B cell (primary cell): ENCODE measurements around the gene XYLT1. TPM values are rescaled to one million over a fixed set of nuclear protein-coding genes. Genes with fewer than 3 reads are reported as not detected.

ENCODE experiments used
- ATAC-seq: fragments of 200-7000 bp; cut with Tn5 transposase; one replicate; pipeline ENCODE4 v1.10.0; 2021; ENCODE audit warnings: low read depth, mild to moderate bottlenecking, moderate number of reproducible peaks, moderate library complexity
- CTCF ChIA-PET: fragments of 350-600 bp; sonication (Branson Sonifier 250); formaldehyde crosslinking; loops from one replicate; lab custom pipeline; 2021; ENCODE audit warnings: antibody characterized with exemption, inconsistent platforms; lab: Charles Lee
- POLR2A ChIA-PET: fragments of 350-600 bp; sonication (Branson Sonifier 250); formaldehyde crosslinking; loops from one replicate; lab custom pipeline; 2021; ENCODE audit warnings: antibody characterized with exemption; lab: Charles Lee
- DNase-seq: peaks from one replicate; pipeline ENCODE4 v3.0.0; 2013
- H2AFZ ChIP-seq: 2 replicates; pipeline ENCODE4 v1.6.1; 2012; ENCODE audit warnings: mild to moderate bottlenecking, low read depth, low read length; ENCODE audit not compliant: insufficient read depth, poor library complexity, severe bottlenecking
- H3K27ac ChIP-seq, 2 donors: 1 replicate in 1 of 2; 2 replicates in 1 of 2; pipeline ENCODE4 v1.5.1; 2012 to 2013; ENCODE audit warnings: low read length in 2 of 2, mild to moderate bottlenecking in 2 of 2, moderate library complexity in 1 of 2
- H3K27me3 ChIP-seq, 4 experiments: fragments of 200-600 bp in 1 of 4; sonication (generic) in 1 of 4; replicated peaks in 1 of 4; 1 replicate in 2 of 4; 2 replicates in 2 of 4; pipeline versions ENCODE4 v1.6.1 to v1.7.0; 2013 to 2016; ENCODE audit warnings: low read length in 3 of 4, mild to moderate bottlenecking in 2 of 4, mixed read lengths in 1 of 4, moderate library complexity in 1 of 4; ENCODE audit not compliant: insufficient read depth in 4 of 4, control insufficient read depth in 3 of 4; ENCODE audit errors: control extremely low read depth in 1 of 4
- H3K36me3 ChIP-seq, 2 experiments: replicated peaks in 1 of 2; 1 replicate in 1 of 2; 2 replicates in 1 of 2; pipeline versions ENCODE4 v1.6.1 to v1.7.1; 2013; ENCODE audit warnings: low read length in 1 of 2; ENCODE audit not compliant: insufficient read depth in 2 of 2, control insufficient read depth in 1 of 2; ENCODE audit errors: control extremely low read depth in 1 of 2, extremely low read depth in 1 of 2
- H3K4me1 ChIP-seq, 2 donors: fragments of 200-600 bp in 1 of 2; sonication (generic) in 1 of 2; 1 replicate in 1 of 2; 2 replicates in 1 of 2; pipeline versions ENCODE4 v1.5.1 to v1.6.1; 2013 to 2017; ENCODE audit warnings: low read length in 2 of 2; ENCODE audit not compliant: control insufficient read depth in 2 of 2, insufficient read depth in 2 of 2
- H3K4me2 ChIP-seq: replicated peaks from 2 replicates; pipeline ENCODE3; 2012; ENCODE audit warnings: mild to moderate bottlenecking, low read depth, low read length; ENCODE audit not compliant: poor library complexity, severe bottlenecking
- H3K4me3 ChIP-seq, 5 experiments: fragments of 200-600 bp in 1 of 5; sonication (generic) in 1 of 5; 1 replicate in 3 of 5; 2 replicates in 2 of 5; pipeline versions ENCODE4 v1.5.1 to v1.7.0; 2011 to 2016; ENCODE audit warnings: low read length in 4 of 5, mild to moderate bottlenecking in 4 of 5, low read depth in 2 of 5, control low read depth in 1 of 5, moderate library complexity in 1 of 5; ENCODE audit not compliant: insufficient read depth in 1 of 5; ENCODE audit errors: control extremely low read depth in 1 of 5, extremely low read depth in 1 of 5
- H3K79me2 ChIP-seq: fragments of 200-600 bp; sonication (generic); one replicate; pipeline ENCODE4 v1.6.0; 2016; ENCODE audit warnings: low read length; ENCODE audit not compliant: control insufficient read depth, insufficient read depth
- H3K9ac ChIP-seq: fragments of 200-600 bp; sonication (generic); 2 replicates; pipeline ENCODE4 v1.6.1; 2017; ENCODE audit warnings: mild to moderate bottlenecking, low read length, moderate library complexity
- H3K9me3 ChIP-seq, 3 donors: one replicate each; pipeline versions ENCODE4 v1.6.1 to v1.7.1; 2013; ENCODE audit warnings: low read length in 2 of 3; ENCODE audit not compliant: control insufficient read depth in 2 of 3, insufficient read depth in 1 of 3; ENCODE audit errors: control extremely low read depth in 1 of 3
- H4K20me1 ChIP-seq: 2 replicates; pipeline ENCODE4 v1.6.0; 2012; ENCODE audit warnings: mild to moderate bottlenecking, low read length; ENCODE audit not compliant: insufficient read depth, control insufficient read depth, poor library complexity, severe bottlenecking
- H3K27ac Mint-ChIP-seq: one replicate; pipeline ENCODE4 v1.8.0; 2021; ENCODE audit warnings: mixed read lengths
- H3K27me3 Mint-ChIP-seq: one replicate; pipeline ENCODE4 v1.8.0; 2021; ENCODE audit warnings: mixed read lengths
- H3K4me1 Mint-ChIP-seq: one replicate; pipeline ENCODE4 v1.8.0; 2021; ENCODE audit warnings: mixed read lengths
- H3K4me3 Mint-ChIP-seq: one replicate; pipeline ENCODE4 v1.8.0; 2021; ENCODE audit warnings: mixed read lengths
- H3K9me3 Mint-ChIP-seq: one replicate; pipeline ENCODE4 v1.8.0; 2022; ENCODE audit warnings: mixed read lengths; ENCODE audit not compliant: insufficient read depth
- CTCF ChIP-seq: fragments of 200-600 bp; IDR thresholded peaks from one replicate; pipeline ENCODE4 v1.8.0; 2022; ENCODE audit warnings: antibody characterized with exemption, mild to moderate bottlenecking
- EZH2 ChIP-seq: IDR thresholded peaks from 2 replicates; pipeline ENCODE4 v1.6.1; 2012; ENCODE audit warnings: borderline replicate concordance, low read depth, mild to moderate bottlenecking, moderate library complexity, low read length; ENCODE audit not compliant: insufficient read depth, poor library complexity, severe bottlenecking
- WGBS: methylation state at CpG from one replicate; pipeline ENCODE4 v1.1.5; 2013; ENCODE audit warnings: missing lambda C conversion rate; ENCODE audit not compliant: insufficient coverage; 5-methylcytosine and 5-hydroxymethylcytosine counted together
- intact Hi-C: fragments of 100-400 bp; cut with micrococcal nuclease; formaldehyde crosslinking; loops from one replicate; pipeline ENCODE4 v1.10.0; 2022
- polyA plus RNA-seq: library from polyadenylated mRNA; depleted of rRNA; stranded (reverse); fragments of >200 nt; gene quantifications from 2 replicates; pipeline ENCODE4 v1.2.3, GENCODE V29; 2012
- total RNA-seq, 2 donors: library from RNA; stranded (reverse); fragments of 120-200 nt in 1 of 2; gene quantifications; 1 replicate in 1 of 2; 2 replicates in 1 of 2; pipeline versions ENCODE4 v1.2.3 to v1.2.4, GENCODE V29; 2013 to 2022

XYLT1 gene
- total and polyA plus RNA-seq, 2 donors (not counting 1 experiment from before 2014, with no cell fraction given) = 8.7 to 59.6 TPM

- Mint-ChIP-seq H3K9me3 (no peaks in the 10 kb centered on the region), H3K4me3 (no peak overlapping the region), H3K4me1 (peaks cover 16% of the 10 kb centered on the region), H3K27ac (no peak overlapping the region), H3K27me3 (no peaks in the 10 kb centered on the region)
- no peak for DNase-seq
- H2AFZ ChIP-seq = no peak overlapping the region
- no peak for ATAC-seq
- H3K4me2 ChIP-seq = no peak overlapping the region
- peaks cover 0 to 7% (median 0%) of the 10 kb centered on the region in 3 donors for H3K9me3 ChIP-seq
- H4K20me1 ChIP-seq = no peaks in the 10 kb centered on the region
- WGBS = 100% methylated on average over 1 of the region's 2 CpGs
- ChIA-PET CTCF (interaction anchor here (0.7 kb wide), 1 partner anchor 513 kb away, joined by 3 read pairs; no protein-coding TSS in a partner anchor), POLR2A (no interaction called here)
- no peak overlapping the region for H3K9ac ChIP-seq
- no peaks in the 10 kb centered on the region for H3K36me3 ChIP-seq
- no peak overlapping the region for H3K4me3 ChIP-seq
- H3K27me3 ChIP-seq = no peaks in the 10 kb centered on the region
- intact Hi-C loops = no loop called here
- H3K4me1 ChIP-seq = peaks cover 0 to 4% of the 10 kb centered on the region in 2 donors
- TF ChIP-seq CTCF (no peak), EZH2 (no peak)
- H3K27ac ChIP-seq = no peak overlapping the region
- peaks cover 13% of the 10 kb centered on the region for H3K79me2 ChIP-seq
These were observed 409.4 kb downstream of the XYLT1 start for GRCh38 chr16:17061326-17061725.

- H3K27ac ChIP-seq = no peak overlapping the region
- peaks cover 0 to 17% (median 0%) of the 10 kb centered on the region in 3 donors for H3K9me3 ChIP-seq
- Mint-ChIP-seq H3K27ac (no peak overlapping the region), H3K27me3 (no peaks in the 10 kb centered on the region), H3K9me3 (no peaks in the 10 kb centered on the region), H3K4me3 (no peak overlapping the region), H3K4me1 (peaks cover 16% of the 10 kb centered on the region)
- ChIA-PET POLR2A (no interaction called here), CTCF (no interaction called here)
- WGBS = 93% methylated on average over 7 of the region's 7 CpGs
- ATAC-seq = no peak
- peaks cover 0 to 4% of the 10 kb centered on the region in 2 donors for H3K4me1 ChIP-seq
- no peak overlapping the region for H3K9ac ChIP-seq
- H3K36me3 ChIP-seq = no peaks in the 10 kb centered on the region
- H3K79me2 ChIP-seq = peaks cover 34% of the 10 kb centered on the region
- H3K4me2 ChIP-seq = no peak overlapping the region
- H4K20me1 ChIP-seq = peaks cover 6% of the 10 kb centered on the region
- H2AFZ ChIP-seq = no peak overlapping the region
- DNase-seq = no peak
- no peak for TF ChIP-seq EZH2
- TF ChIP-seq CTCF = no peak
- no peak overlapping the region for H3K4me3 ChIP-seq
- no peaks in the 10 kb centered on the region for H3K27me3 ChIP-seq
- intact Hi-C loops = no loop called here
These were observed 412.3 kb downstream of the XYLT1 start for GRCh38 chr16:17058471-17058870.
